IPS-18c (cell line): Measurements from ENCODE around the gene KIF11.

ENCODE experiments used
- H3K4me3 ChIP-seq: 2 replicates; pipeline ENCODE4 v1.7.0; 2013; ENCODE audit warnings: low read depth, mild to moderate bottlenecking, low read length, moderate library complexity; ENCODE audit not compliant: insufficient read depth
- H3K9me3 ChIP-seq: one replicate; pipeline ENCODE4 v1.6.1; 2013; ENCODE audit warnings: mild to moderate bottlenecking, low read length, moderate library complexity; ENCODE audit not compliant: control insufficient read depth, insufficient read depth

The KIF11 gene

DNA sequence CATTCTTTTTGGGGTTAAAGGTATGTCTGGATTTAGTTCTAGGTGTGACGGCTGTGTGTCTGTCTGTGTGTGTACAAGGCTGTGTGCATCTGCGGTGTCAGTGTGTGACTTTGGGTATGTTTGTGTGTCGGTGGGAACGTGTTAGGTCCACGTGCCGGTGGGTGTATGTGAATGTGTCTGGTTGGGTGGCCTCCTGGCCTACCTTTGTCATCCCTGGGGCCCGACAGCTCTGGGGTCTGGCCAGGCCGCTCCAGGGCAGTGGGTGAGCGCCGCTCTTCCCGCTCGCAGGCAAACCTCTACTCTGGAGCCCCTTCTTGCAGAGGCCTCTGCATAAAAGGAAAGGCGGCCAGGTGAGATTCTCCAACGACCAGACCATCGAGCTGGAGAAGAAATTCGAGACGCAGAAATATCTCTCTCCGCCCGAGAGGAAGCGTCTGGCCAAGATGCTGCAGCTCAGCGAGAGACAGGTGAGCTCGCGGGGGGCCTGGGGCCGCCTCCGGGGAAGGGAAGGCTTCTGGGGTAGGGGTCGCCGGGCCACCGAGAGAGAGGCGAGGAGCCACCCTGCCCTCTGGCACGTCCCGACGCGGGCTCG lies 99.2 kb downstream of the KIF11 start:
- H3K9me3 ChIP-seq, result no peaks in the 10 kb centered on the region
- H3K4me3 ChIP-seq, result peak overlapping the region; percentile 54; the same call in 1 of the 2 replicates

DNA sequence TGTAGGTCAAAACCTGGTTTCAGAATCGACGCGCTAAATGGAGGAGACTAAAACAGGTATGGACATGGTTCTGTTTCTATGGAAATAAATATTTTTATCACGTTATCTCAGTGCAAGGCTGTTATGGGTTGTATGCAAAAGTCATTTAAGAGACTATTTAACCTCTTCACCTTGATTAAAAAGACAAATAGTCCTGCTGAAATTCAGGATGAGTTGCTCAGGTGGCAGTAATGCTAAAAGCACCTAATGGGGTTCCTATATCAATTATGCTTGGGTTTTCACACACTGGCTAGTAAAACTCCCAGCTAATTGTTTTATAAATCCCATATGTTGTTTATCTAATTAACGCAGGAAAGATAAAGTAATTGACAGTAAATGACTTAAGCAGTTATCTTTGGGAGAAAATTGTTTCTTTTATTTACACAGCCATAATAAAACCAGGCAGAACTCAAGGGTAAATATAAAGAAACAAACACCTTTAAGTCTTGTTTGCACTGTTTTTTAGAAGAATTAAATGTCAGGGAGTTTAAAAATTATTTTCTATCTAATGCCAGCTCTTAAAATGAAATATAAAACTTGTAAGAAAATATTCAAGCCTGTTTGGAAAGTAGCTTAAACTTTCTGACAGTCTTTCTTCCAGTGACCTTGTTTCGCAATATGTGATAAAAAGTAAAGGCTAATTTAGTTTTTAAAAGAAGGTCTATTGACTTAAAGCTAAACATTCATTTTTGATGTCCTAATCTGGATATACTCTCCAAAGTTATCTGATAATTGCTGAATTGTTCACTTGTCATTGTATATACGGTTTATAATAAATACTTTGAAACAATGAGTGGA lies 100.0 kb downstream of the KIF11 start:
- Histone ChIP-seq H3K4me3 (peak overlapping the region; percentile 54; the same call in 1 of the 2 replicates), H3K9me3 (no peaks in the 10 kb centered on the region)

DNA sequence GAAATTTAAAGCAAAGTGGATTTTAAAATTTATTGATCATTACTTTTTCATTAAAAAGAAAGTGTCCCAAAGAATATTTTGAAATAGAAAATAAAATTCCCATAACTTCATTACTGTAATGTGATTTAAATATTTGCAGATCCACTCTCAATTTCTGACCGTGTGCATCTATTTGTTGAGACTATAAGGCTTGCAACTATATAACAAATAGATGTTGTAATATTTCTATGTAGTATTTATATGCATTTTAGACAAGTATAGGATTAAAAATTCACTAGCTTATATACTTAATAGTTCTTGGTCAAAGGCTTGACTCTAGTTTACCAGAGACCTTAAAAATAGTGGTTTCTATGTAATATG lies 100.6 kb downstream of the KIF11 start:
- no peak overlapping the region for H3K4me3 ChIP-seq

GRCh38 chr10:92695679-92696605 lies 103.0 kb downstream of the KIF11 start:
- no peaks in the 10 kb centered on the region for H3K9me3 ChIP-seq
- H3K4me3 ChIP-seq, result peak overlapping the region; percentile 50

More for the DNA sequence above, 100.6 kb downstream of the KIF11 start:
- no peaks in the 10 kb centered on the region for H3K9me3 ChIP-seq

DNA sequence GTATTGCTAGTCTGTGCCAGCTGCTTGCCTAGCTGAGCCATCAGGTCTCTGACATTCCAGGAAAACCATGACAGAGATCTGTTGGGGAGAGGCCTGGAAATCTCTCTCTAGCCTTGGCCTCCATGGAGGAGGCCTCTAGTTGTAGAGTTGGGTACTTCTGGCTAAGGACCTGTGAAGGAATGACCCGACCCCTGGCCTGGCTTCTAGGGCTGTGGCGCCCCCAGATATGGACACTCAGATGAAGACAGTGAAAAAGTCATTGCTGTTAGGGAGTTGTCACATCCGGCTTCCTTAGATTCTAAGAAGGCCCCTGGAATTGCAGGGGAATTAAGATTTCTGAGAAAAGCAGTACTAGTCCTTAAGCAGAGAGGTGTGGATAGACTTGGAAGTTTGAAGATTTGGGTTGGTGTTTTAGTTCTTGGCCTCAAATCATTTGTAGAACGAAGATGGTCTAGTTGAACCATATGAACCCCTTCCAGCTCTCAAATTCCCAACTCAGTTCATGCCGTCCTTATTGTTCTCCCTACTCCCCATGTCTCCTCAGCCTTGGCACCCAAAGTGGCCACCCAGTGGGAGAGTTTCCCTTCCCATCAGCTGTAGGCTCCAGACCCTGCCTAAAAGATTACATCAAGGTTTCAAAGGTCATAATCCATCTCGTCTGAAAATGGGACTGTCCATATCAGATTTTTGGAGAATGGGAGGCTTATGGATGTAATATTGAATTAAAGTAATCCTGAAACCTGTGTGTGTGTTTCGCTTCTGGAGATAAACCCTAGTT lies 103.9 kb downstream of the KIF11 start:
- Histone ChIP-seq H3K9me3 (no peaks in the 10 kb centered on the region), H3K4me3 (peak overlapping the region; percentile 46; the same call in 1 of the 2 replicates)

- Histone ChIP-seq H3K4me3 (no peak overlapping the region), H3K9me3 (no peaks in the 10 kb centered on the region)
Measured at GRCh38 chr10:92697663-92698511, 105.0 kb downstream of the KIF11 start.

DNA sequence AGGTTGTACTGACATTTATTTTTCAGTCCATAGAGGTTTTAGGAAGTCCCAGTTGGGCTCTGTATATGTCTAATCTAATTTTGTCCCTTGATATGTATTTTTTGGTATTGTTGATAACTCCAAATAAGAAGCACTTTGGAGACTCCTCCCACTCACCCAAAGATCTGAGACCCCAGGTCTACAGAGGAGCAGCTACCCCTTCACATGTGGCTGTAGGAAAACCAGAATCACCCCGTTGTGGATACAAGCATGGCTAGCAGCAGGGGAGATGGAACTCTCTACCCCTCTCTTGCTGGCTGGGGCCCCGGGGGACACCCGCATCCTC lies 106.2 kb downstream of the KIF11 start:
- H3K9me3 ChIP-seq, result no peaks in the 10 kb centered on the region
- peak overlapping the region; percentile 46 for H3K4me3 ChIP-seq

DNA sequence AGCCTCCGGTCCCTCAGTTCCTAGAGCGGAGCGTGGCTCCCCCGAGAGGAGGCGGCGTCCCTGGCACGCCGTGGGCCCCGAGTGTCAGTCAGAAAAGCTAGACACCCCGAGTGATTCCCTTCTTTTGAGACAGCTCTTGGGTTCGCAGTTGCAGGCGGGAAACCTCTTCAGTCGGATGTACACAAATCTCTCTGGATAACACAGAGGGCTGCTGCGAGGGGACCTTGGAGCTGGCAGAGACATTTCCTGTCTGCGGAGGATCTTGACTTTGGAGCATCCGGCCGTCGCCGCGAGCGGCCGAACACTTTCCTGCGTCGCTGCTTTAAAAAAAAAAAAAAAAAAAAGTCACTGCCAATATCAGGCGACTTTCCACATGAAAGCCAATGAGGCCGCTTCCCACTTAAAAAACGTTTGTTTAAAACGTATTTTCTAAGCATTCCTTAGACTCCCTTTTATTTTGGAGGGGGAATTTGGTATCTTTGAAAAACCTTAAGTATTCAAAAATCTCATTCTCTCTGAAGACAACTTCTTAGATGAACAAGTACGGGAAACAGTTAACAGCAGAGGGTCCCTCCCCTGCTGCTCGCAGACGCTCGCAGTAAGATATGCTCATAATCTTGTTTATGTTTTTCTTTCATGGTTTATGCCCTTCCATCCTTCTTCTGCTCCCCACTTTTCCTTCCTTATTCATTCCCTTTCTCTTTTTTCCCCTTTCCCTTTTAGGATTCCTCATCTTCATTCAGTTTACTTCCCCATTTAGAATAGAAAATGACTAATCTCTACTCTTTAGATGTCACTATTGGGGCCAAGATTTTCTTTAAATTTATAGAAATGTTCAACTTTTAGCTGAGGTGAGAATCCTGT lies 106.8 kb downstream of the KIF11 start:
- H3K4me3 ChIP-seq, result peak overlapping the region; percentile 46
- no peaks in the 10 kb centered on the region for H3K9me3 ChIP-seq

DNA sequence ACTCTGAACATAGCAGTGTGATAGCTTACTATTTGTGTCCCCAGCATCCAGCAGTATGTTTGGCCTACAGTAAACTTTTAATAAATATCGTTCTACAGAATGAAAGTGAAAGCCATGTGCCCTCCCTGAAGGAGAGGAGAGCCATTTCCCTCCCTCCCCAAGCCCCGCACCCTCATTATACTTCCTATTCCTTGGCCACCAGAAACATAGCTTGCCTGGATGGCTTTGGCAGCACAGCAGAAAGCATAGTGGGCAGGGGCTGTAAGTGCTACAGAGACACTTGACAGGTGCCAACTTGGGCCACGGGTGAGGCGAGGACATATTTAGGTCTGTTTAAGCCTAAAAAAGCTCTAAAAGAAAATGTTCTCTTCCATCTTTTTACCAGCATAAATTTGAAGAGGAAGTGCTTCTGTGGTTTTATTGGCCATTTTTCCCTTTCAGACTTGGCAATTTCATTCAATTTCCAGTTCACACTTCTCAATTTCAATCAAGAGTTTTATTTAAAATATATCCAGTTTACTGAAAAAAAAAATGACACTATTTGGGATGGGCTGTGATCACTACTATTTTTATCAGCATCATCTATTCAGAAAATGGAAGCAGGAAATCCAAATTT lies 109.5 kb downstream of the KIF11 start:
- no peaks in the 10 kb centered on the region for H3K9me3 ChIP-seq
- H3K4me3 ChIP-seq, result no peak overlapping the region
